ENCODE data around the gene DUSP1. TPM values are rescaled to one million over a fixed set of nuclear protein-coding genes. Genes with fewer than 3 reads are reported as not detected.

Gene DUSP1
- total RNA-seq, 1 donor from 2014 or later = 150 TPM

DNA sequence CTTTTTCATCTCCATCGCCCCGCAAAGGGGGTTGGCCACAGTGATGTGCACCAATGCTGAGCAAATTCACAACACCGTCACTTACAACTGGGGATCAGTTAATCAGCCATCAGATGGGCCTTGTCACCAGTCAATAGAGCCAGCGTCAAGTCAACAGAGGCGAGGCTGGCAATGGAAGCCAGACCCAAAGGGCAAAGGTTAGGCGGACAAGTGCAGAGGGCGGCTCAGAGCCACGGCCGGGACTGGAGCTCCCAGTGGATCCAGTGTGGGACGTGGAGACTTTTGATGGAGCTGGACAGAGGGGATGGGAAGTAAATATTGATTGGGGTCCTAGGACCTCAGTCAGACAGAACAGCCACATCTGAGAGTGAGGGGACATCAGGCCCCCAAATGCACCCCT lies 45.7 kb downstream of the DUSP1 start:
- no peak overlapping the region for H3K27ac Mint-ChIP-seq (ENCODE audit: unreplicated experiment)
- no peak overlapping the region for H3K4me3 Mint-ChIP-seq (ENCODE audit: unreplicated experiment)
- H3K9me3 Mint-ChIP-seq (ENCODE audit: low read depth) = no peaks in the 10 kb centered on the region
- peaks cover 7% of the 10 kb centered on the region for H3K4me1 Mint-ChIP-seq (ENCODE audit: low read depth)
- no peak for DNase-seq (ENCODE audit: low spot score)
- no peaks in the 10 kb centered on the region for H3K27me3 Mint-ChIP-seq (ENCODE audit: low read depth)
- H3K36me3 Mint-ChIP-seq (ENCODE audit: low read depth) = no peaks in the 10 kb centered on the region
- TF ChIP-seq, protein P1, sequence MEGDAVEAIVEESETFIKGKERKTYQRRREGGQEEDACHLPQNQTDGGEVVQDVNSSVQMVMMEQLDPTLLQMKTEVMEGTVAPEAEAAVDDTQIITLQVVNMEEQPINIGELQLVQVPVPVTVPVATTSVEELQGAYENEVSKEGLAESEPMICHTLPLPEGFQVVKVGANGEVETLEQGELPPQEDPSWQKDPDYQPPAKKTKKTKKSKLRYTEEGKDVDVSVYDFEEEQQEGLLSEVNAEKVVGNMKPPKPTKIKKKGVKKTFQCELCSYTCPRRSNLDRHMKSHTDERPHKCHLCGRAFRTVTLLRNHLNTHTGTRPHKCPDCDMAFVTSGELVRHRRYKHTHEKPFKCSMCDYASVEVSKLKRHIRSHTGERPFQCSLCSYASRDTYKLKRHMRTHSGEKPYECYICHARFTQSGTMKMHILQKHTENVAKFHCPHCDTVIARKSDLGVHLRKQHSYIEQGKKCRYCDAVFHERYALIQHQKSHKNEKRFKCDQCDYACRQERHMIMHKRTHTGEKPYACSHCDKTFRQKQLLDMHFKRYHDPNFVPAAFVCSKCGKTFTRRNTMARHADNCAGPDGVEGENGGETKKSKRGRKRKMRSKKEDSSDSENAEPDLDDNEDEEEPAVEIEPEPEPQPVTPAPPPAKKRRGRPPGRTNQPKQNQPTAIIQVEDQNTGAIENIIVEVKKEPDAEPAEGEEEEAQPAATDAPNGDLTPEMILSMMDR (IDR thresholded peaks at IDR 0.05) = no peak

DNA sequence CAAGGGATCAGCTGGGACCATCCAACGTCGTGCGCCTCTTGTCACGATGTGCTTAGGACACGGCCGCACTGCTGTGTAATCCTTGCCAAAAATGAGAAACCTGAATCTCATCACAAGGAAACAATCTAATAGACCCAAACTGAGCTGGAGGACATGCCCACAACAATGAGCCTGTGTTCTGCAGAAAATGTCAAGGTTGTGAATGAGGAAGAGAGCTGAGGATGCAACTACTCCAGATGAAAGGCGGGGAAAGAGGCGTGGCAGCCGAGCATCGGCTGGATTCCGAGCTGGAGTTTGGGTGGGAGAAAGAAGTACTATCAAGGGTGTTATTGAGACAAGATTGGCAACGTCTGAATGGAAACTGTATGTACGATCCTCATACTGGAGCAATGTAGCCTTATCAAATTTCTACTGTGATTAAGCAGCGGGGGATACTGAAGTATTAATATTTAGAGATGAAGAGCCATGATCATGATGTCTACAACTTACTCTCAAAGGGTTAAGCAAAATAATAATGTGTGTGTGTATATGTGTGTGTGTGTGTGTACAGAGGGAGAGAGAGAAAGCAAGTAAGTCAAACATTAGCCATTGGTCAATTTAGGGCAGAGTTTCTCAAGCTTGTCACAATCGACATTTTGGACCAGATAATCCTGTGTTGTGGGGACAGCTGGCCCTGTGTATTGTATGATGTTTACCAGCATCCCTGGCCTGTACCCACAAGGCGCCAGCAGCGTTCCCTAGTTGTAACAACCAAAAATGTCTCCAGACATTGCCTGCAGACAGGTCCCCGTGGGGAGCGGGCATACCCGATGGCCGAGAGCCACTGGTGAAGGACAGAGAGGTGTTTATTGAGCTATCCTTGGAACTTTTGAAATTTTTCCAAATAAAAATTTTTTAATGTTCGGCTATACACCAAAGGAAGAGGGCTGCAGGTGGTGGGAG lies 46.5 kb downstream of the DUSP1 start:
- H3K4me1 Mint-ChIP-seq (ENCODE audit: low read depth) = peaks cover 7% of the 10 kb centered on the region
- no peaks in the 10 kb centered on the region for H3K36me3 Mint-ChIP-seq (ENCODE audit: low read depth)
- TF ChIP-seq, protein P1 (IDR thresholded peaks at IDR 0.05) = no peak
- H3K27ac Mint-ChIP-seq (ENCODE audit: unreplicated experiment) = no peak overlapping the region
- H3K9me3 Mint-ChIP-seq (ENCODE audit: low read depth) = no peaks in the 10 kb centered on the region
- DNase-seq (ENCODE audit: low spot score) = peak; percentile 42
- no peak overlapping the region for H3K4me3 Mint-ChIP-seq (ENCODE audit: unreplicated experiment)
- H3K27me3 Mint-ChIP-seq (ENCODE audit: low read depth) = no peaks in the 10 kb centered on the region

DNA sequence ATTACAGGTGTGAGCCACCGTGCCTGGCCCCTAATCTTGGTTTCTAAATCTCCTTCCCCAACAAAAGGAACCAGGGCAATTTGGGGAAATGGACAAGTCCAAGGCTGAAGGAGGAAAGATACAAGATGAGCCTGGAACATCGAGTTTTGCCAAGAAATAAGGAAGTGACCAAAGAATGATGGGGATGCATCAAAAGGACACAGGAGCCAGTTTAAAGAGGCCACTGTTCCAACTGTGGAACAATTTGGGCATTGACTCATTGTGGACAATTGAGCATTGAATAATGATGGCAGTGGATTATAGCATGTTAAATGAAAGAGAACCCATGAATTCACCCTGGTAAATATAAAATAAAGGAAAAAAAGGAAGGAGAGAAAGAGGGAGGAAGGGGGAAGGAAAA lies 47.5 kb downstream of the DUSP1 start:
- no peaks in the 10 kb centered on the region for H3K9me3 Mint-ChIP-seq (ENCODE audit: low read depth)
- H3K4me1 Mint-ChIP-seq (ENCODE audit: low read depth) = peaks cover 7% of the 10 kb centered on the region
- TF ChIP-seq, protein P1 (IDR thresholded peaks at IDR 0.05) = no peak
- DNase-seq (ENCODE audit: low spot score) = no peak
- no peaks in the 10 kb centered on the region for H3K27me3 Mint-ChIP-seq (ENCODE audit: low read depth)
- no peaks in the 10 kb centered on the region for H3K36me3 Mint-ChIP-seq (ENCODE audit: low read depth)
- H3K27ac Mint-ChIP-seq (ENCODE audit: unreplicated experiment) = no peak overlapping the region
- H3K4me3 Mint-ChIP-seq (ENCODE audit: unreplicated experiment) = no peak overlapping the region

DNA sequence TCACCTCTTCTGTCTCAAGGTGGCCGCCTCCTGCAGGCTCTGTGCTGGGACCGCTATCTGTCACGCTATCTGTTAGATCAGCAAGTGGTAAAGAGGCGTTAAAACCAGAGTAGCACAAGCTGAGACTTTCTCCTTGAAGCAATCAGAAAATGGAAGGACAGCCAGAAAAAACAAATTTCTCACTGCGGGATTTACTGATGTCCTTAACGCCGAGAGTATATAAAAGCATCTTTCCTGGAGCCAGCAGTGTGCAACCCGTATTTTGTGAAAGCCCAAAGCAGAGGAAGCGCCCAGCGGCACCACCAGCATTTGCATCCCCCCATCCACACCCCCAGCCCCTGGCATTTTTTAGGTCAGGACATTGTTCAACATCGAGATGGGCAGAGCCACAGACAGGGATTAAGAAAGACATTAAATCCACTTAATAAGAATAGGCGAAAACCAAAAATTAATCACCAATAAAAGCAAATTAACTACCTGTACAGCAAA lies 48.6 kb downstream of the DUSP1 start:
- peak; percentile 24 for DNase-seq (ENCODE audit: low spot score)
- no peaks in the 10 kb centered on the region for H3K27me3 Mint-ChIP-seq (ENCODE audit: low read depth)
- TF ChIP-seq, protein P1 (IDR thresholded peaks at IDR 0.05) = no peak
- H3K27ac Mint-ChIP-seq (ENCODE audit: unreplicated experiment) = no peak overlapping the region
- no peaks in the 10 kb centered on the region for H3K9me3 Mint-ChIP-seq (ENCODE audit: low read depth)
- H3K4me3 Mint-ChIP-seq (ENCODE audit: unreplicated experiment) = no peak overlapping the region
- peaks cover 7% of the 10 kb centered on the region for H3K4me1 Mint-ChIP-seq (ENCODE audit: low read depth)
- H3K36me3 Mint-ChIP-seq (ENCODE audit: low read depth) = no peaks in the 10 kb centered on the region

GRCh38 chr5:172721455-172722326 lies 49.3 kb downstream of the DUSP1 start:
- DNase-seq (ENCODE audit: low spot score) = peak; percentile 49
- Mint-ChIP-seq H3K9me3 (ENCODE audit: low read depth) (no peaks in the 10 kb centered on the region), H3K36me3 (ENCODE audit: low read depth) (no peaks in the 10 kb centered on the region), H3K27me3 (ENCODE audit: low read depth) (no peaks in the 10 kb centered on the region), H3K27ac (ENCODE audit: unreplicated experiment) (no peak overlapping the region), H3K4me1 (ENCODE audit: low read depth) (peaks cover 14% of the 10 kb centered on the region), H3K4me3 (ENCODE audit: unreplicated experiment) (no peak overlapping the region)
- TF ChIP-seq, protein P1 (IDR thresholded peaks at IDR 0.05) = no peak
